ENCODE data around the gene NFATC2. TPM values are rescaled to one million over a fixed set of nuclear protein-coding genes. Genes with fewer than 3 reads are reported as not detected.
"Not testable (repeated sequence)": the region's sequence is repeated elsewhere in the genome, so short reads cannot be mapped to it uniquely, and the experiment has no call there.

NFATC2 gene
- polyA plus RNA-seq, 10 donors, result 4.8 to 7.3 (median 6.8) TPM

GRCh38 chr20:51480507-51481270 lies 61.8 kb downstream of the NFATC2 start:
- no peak for DNase-seq

GRCh38 chr20:51476106-51476505 lies 66.4 kb downstream of the NFATC2 start:
- not testable (repeated sequence) for DNase-seq

GRCh38 chr20:51473771-51474170 lies 68.7 kb downstream of the NFATC2 start:
- DNase-seq, result no peak

GRCh38 chr20:51473256-51473655 lies 69.3 kb downstream of the NFATC2 start:
- no peak for DNase-seq

GRCh38 chr20:51470907-51471411 lies 71.6 kb downstream of the NFATC2 start:
- DNase-seq, result no peak

GRCh38 chr20:51470499-51470820 lies 72.1 kb downstream of the NFATC2 start:
- DNase-seq, result no peak

- DNase-seq, result no peak
Measured at GRCh38 chr20:51469578-51470498, 72.7 kb downstream of the NFATC2 start.

GRCh38 chr20:51469046-51469445 lies 73.5 kb downstream of the NFATC2 start:
- DNase-seq, result no peak

GRCh38 chr20:51468636-51469035 lies 73.9 kb downstream of the NFATC2 start:
- no peak for DNase-seq

- DNase-seq, result no peak
Measured at GRCh38 chr20:51467956-51468626, 74.4 kb downstream of the NFATC2 start.

- DNase-seq, result no peak
Measured at GRCh38 chr20:51463998-51464397, 78.5 kb downstream of the NFATC2 start.

GRCh38 chr20:51463560-51463959 lies 79.0 kb downstream of the NFATC2 start:
- no peak for DNase-seq

GRCh38 chr20:51462566-51463276 lies 79.8 kb downstream of the NFATC2 start:
- DNase-seq, result peak; percentile 69 to 94 (median 88)

- not testable (repeated sequence) for DNase-seq
Measured at GRCh38 chr20:51461846-51462245, 80.7 kb downstream of the NFATC2 start.

- DNase-seq, result no peak
Measured at GRCh38 chr20:51461306-51461705, 81.2 kb downstream of the NFATC2 start.

- no peak for DNase-seq
Measured at GRCh38 chr20:51460569-51461265, 81.8 kb downstream of the NFATC2 start.

GRCh38 chr20:51460163-51460562 lies 82.4 kb downstream of the NFATC2 start:
- DNase-seq, result no peak

GRCh38 chr20:51458751-51459439 lies 83.6 kb downstream of the NFATC2 start:
- no peak for DNase-seq

- DNase-seq, result no peak
Measured at GRCh38 chr20:51457533-51457932, 85.0 kb downstream of the NFATC2 start.
